Neural progenitor cell (in vitro differentiated cells): Measurements from ENCODE around the gene KCTD12.

ENCODE experiments used
- EZH2 ChIP-seq: fragments of 200-600 bp; sonication (generic); IDR thresholded peaks from 2 replicates; pipeline ENCODE4 v1.6.1; 2017; ENCODE audit warnings: antibody characterized with exemption, mild to moderate bottlenecking, moderate library complexity
- TF ChIP-seq, protein P1 (sequence below): fragments of 200-600 bp; sonication (generic); IDR thresholded peaks from 2 replicates; pipeline ENCODE4 v1.5.1; 2017; ENCODE audit warnings: antibody characterized with exemption, mild to moderate bottlenecking

DNA sequence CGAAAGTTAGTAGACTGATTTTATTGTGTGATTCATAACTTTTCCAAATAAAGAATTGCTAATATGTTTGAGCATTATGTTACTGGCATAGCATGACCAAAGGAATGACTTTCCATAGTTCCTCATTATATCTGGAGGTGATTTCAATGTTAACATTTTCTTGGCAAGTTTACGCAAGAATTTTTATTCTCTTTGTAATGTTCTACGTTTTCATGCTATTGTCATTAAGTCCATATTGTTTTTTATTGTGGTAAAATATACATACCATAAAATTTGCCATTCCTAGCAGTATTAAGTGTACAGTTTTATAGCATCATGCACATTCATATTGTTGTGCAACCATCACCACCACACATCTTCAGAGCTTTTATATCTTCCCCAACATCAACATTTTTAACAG is 14.8 kb downstream of the KCTD12 start:
- TF ChIP-seq, protein P1, sequence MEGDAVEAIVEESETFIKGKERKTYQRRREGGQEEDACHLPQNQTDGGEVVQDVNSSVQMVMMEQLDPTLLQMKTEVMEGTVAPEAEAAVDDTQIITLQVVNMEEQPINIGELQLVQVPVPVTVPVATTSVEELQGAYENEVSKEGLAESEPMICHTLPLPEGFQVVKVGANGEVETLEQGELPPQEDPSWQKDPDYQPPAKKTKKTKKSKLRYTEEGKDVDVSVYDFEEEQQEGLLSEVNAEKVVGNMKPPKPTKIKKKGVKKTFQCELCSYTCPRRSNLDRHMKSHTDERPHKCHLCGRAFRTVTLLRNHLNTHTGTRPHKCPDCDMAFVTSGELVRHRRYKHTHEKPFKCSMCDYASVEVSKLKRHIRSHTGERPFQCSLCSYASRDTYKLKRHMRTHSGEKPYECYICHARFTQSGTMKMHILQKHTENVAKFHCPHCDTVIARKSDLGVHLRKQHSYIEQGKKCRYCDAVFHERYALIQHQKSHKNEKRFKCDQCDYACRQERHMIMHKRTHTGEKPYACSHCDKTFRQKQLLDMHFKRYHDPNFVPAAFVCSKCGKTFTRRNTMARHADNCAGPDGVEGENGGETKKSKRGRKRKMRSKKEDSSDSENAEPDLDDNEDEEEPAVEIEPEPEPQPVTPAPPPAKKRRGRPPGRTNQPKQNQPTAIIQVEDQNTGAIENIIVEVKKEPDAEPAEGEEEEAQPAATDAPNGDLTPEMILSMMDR: no peak
- no peak for TF ChIP-seq EZH2
